NT2/D1 (cell line): ENCODE results near the gene TLK2.

Source experiments
- DNase-seq: peaks from one replicate; pipeline ENCODE4 v3.0.0-alpha.2; 2011; ENCODE audit warnings: low read depth, low spot score
- H3K27me3 ChIP-seq: 2 replicates; pipeline ENCODE4 v1.6.0; 2011; ENCODE audit warnings: mild to moderate bottlenecking; ENCODE audit not compliant: insufficient read length, insufficient read depth
- H3K36me3 ChIP-seq: 2 replicates; pipeline ENCODE4 v1.6.1; 2011; ENCODE audit warnings: mild to moderate bottlenecking, low read length, mixed read lengths; ENCODE audit not compliant: insufficient read depth, insufficient read length
- H3K4me1 ChIP-seq: 2 replicates; pipeline ENCODE4 v1.5.1; 2011; ENCODE audit not compliant: insufficient read depth, insufficient read length
- H3K4me3 ChIP-seq: 2 replicates; pipeline ENCODE4 v1.5.1; 2011; ENCODE audit warnings: low read depth; ENCODE audit not compliant: insufficient read length
- H3K9ac ChIP-seq: 2 replicates; pipeline ENCODE4 v1.6.0; 2011; ENCODE audit warnings: low read depth; ENCODE audit not compliant: insufficient read length
- H3K9me3 ChIP-seq: 2 replicates; pipeline ENCODE4 v1.5.1; 2011; ENCODE audit warnings: mild to moderate bottlenecking, low read length; ENCODE audit not compliant: insufficient read depth
- SUZ12 ChIP-seq: IDR thresholded peaks from 2 replicates; pipeline ENCODE4 v1.6.1; 2011; ENCODE audit not compliant: insufficient read length, insufficient read depth; ENCODE audit errors: extremely low read depth
- YY1 ChIP-seq: IDR thresholded peaks from 2 replicates; pipeline ENCODE4 v1.6.1; 2011; ENCODE audit not compliant: insufficient read length, insufficient read depth
- ZNF274 ChIP-seq: IDR thresholded peaks from 2 replicates; pipeline ENCODE4 v1.6.1; 2011; ENCODE audit warnings: mild to moderate bottlenecking, low read depth, low read length

Gene TLK2

DNA sequence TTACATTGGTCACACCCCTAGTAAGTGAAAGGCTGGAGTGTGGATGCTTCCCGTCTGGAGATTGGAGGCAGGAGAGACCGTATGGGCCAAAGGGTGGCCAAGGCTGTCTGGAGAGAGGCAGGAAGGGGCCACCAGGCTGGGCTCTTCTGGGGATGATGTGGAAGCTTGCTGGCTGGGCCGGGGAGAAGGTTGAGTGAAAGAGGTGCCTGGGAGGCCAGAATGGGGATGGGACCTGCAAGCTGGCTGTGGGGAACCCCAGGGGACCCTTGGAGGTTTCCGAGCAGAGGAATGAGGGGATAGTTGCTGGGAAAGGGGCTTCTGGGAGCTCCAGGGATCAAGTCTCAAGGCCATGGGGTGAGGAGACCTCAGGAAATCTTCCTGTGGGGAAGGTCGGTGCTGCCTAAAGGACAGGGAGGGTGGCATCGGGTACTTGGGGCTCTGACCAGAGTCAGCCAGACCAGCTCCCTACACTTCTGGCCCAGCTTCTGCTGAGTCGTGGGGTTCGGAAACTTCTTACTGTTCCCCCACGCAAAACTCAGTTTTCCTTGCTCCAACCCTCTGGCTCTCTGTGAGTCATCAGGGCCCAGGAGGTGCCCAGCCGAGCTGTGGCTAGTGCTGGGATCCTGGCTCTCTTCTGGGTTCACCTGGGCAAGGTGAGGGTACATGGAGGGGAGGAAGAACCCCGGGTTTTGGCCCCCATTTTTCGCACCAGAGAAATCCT is 151.9 kb downstream of the TLK2 start:
- Histone ChIP-seq H3K4me1 (peaks cover 33% of the 10 kb centered on the region), H3K27me3 (no peaks in the 10 kb centered on the region), H3K36me3 (peaks cover 24% of the 10 kb centered on the region), H3K9me3 (no peaks in the 10 kb centered on the region), H3K9ac (no peak overlapping the region), H3K4me3 (no peak overlapping the region)
- TF ChIP-seq YY1 = no peak
- TF ChIP-seq ZNF274 = no peak
- TF ChIP-seq SUZ12 = no peak
- no peak for DNase-seq

GRCh38 chr17:62631086-62631935 is 152.7 kb downstream of the TLK2 start:
- Histone ChIP-seq H3K27me3 (no peaks in the 10 kb centered on the region), H3K9me3 (no peaks in the 10 kb centered on the region), H3K4me3 (no peak overlapping the region), H3K4me1 (peaks cover 33% of the 10 kb centered on the region), H3K9ac (no peak overlapping the region), H3K36me3 (peaks cover 24% of the 10 kb centered on the region)
- TF ChIP-seq ZNF274 = no peak
- TF ChIP-seq YY1 = no peak
- TF ChIP-seq SUZ12 = no peak
- no peak for DNase-seq

DNA sequence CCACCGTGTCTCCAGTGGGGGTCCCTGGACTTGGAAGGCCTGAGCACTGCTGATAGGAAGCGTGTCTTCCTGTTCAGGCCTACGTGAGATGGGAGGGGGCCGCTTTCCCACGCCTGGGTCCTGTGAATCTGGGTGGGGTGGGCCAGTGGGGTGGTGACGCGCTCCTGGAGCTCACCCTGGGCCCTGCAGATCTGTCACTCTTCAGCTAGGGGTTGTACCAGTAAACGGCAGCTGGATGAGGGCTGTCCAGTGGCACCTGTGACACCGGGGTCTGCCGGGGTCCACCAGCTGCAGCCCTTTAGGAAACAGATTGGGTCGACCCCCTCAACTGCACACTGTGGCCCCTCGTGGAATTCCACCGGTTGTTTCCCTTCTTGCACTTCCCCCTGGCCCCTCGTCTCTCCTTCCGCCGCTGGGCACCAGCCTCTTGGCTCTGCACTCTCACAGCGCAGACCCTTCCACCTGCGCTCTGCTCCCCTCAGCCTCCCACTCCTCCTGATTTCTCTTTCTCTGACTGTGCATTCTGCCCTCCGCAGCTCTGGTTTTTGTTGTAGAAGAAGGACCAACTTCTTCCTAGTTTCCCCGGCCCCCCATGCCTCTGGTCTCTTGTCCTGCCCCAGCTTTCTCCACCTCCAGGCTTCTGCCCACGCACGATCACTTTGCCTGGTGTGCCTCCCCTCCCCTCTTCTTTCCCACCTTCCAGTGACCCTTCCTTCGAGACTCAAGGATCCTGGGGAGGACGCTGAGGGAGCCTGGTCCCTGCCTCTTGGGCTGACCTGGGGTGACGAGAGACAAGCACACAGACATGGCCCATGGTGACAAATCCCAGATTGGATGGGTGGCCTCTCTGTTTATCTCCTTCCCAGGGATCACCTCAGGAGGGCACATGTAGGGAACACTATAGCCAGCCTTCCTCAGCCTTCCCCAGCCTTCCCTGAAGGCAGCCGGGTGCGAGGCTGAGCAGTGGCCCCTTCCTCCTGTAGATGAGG is 153.6 kb downstream of the TLK2 start:
- Histone ChIP-seq H3K4me1 (peaks cover 35% of the 10 kb centered on the region), H3K27me3 (no peaks in the 10 kb centered on the region), H3K4me3 (no peak overlapping the region), H3K36me3 (peaks cover 28% of the 10 kb centered on the region), H3K9me3 (no peaks in the 10 kb centered on the region), H3K9ac (no peak overlapping the region)
- no peak for TF ChIP-seq YY1
- TF ChIP-seq ZNF274 = no peak
- no peak for TF ChIP-seq SUZ12
- no peak for DNase-seq

GRCh38 chr17:62637809-62638208 is 159.2 kb downstream of the TLK2 start:
- TF ChIP-seq ZNF274 (no peak), YY1 (no peak), SUZ12 (no peak)
- H3K27me3 ChIP-seq = no peaks in the 10 kb centered on the region
- peaks cover 8% of the 10 kb centered on the region for H3K36me3 ChIP-seq
- H3K4me1 ChIP-seq = peaks cover 6% of the 10 kb centered on the region
- peak overlapping the region; percentile 58 for H3K9ac ChIP-seq
- no peak overlapping the region for H3K4me3 ChIP-seq
- no peak for DNase-seq
- no peaks in the 10 kb centered on the region for H3K9me3 ChIP-seq

GRCh38 chr17:62641153-62641552 is 162.5 kb downstream of the TLK2 start:
- no peak for TF ChIP-seq YY1
- no peak for TF ChIP-seq SUZ12
- no peak for TF ChIP-seq ZNF274
- no peaks in the 10 kb centered on the region for H3K27me3 ChIP-seq
- no peak for DNase-seq
- no peak overlapping the region for H3K9ac ChIP-seq
- no peaks in the 10 kb centered on the region for H3K9me3 ChIP-seq
- H3K4me1 ChIP-seq = peaks cover 4% of the 10 kb centered on the region
- no peak overlapping the region for H3K4me3 ChIP-seq
- H3K36me3 ChIP-seq = peaks cover 9% of the 10 kb centered on the region

- no peaks in the 10 kb centered on the region for H3K9me3 ChIP-seq
- TF ChIP-seq SUZ12 = no peak
- TF ChIP-seq ZNF274 = no peak
- no peak for TF ChIP-seq YY1
- H3K27me3 ChIP-seq = no peaks in the 10 kb centered on the region
- H3K36me3 ChIP-seq = peaks cover 5% of the 10 kb centered on the region
- H3K4me3 ChIP-seq = no peak overlapping the region
- H3K9ac ChIP-seq = no peak overlapping the region
- no peak for DNase-seq
- H3K4me1 ChIP-seq = peaks cover 2% of the 10 kb centered on the region
Observed at GRCh38 chr17:62641951-62642350, 163.3 kb downstream of the TLK2 start.
